HepG2 (cell line): ENCODE data around the gene PET100. TPM values are rescaled to one million over a fixed set of nuclear protein-coding genes. Genes with fewer than 3 reads are reported as not detected.

Source experiments
- CREB1 ChIP-seq, 2 experiments: fragments of 450-650 bp in 1 of 2; IDR thresholded peaks; 2 replicates each; pipeline ENCODE4 v1.6.1; 2016 to 2017; ENCODE audit warnings: control low read depth in 1 of 2, mild to moderate bottlenecking in 1 of 2, missing compliant biosample characterization in 1 of 2, missing genetic modification characterization in 1 of 2
- EEA1 ChIP-seq: sonication (generic); formaldehyde crosslinking; IDR thresholded peaks from 2 replicates; pipeline ENCODE4 v1.5.1; 2020; ENCODE audit warnings: mild to moderate bottlenecking, missing genetic modification reagents, borderline replicate concordance
- NR2F6 ChIP-seq, 2 experiments: IDR thresholded peaks; 2 replicates each; pipeline ENCODE4 v1.6.1; 2016; ENCODE audit warnings: antibody characterized with exemption in 1 of 2, mild to moderate bottlenecking in 1 of 2
- TCF7 ChIP-seq: sonication (generic); IDR thresholded peaks from 2 replicates; pipeline ENCODE4 v1.6.1; 2016; ENCODE audit warnings: antibody characterized with exemption, low read depth
- ZC3H13 ChIP-seq: sonication (generic); formaldehyde crosslinking; IDR thresholded peaks from 2 replicates; pipeline ENCODE4 v1.8.1; 2023; ENCODE audit warnings: mild to moderate bottlenecking, missing genetic modification reagents, moderate library complexity
- ZNF563 ChIP-seq: sonication (generic); formaldehyde crosslinking; IDR thresholded peaks from 2 replicates; pipeline ENCODE4 v1.8.0; 2022; ENCODE audit warnings: mild to moderate bottlenecking, moderate library complexity, missing genetic modification reagents
- ZSCAN9 ChIP-seq: IDR thresholded peaks from 2 replicates; pipeline ENCODE4 v1.6.1; 2016; ENCODE audit warnings: borderline replicate concordance
- polyA plus RNA-seq, 8 experiments: library from polyadenylated mRNA; depleted of rRNA in 3 of 8; stranded (reverse) in 7 of 8; unstranded in 1 of 8; fragments of >200 nt; fragmentation: Illumina TruSeq in 4 of 8; extraction: Trizol in 4 of 8; gene quantifications; 2 replicates each; pipeline versions ENCODE4 v1.2.1 to v1.2.3, GENCODE V29; 2011 to 2016; ENCODE audit warnings: low read depth in 4 of 8, missing spikeins in 1 of 8, mixed read lengths in 1 of 8; ENCODE audit not compliant: insufficient read depth in 1 of 8
- total RNA-seq, 5 experiments: library from RNA; depleted of rRNA; stranded (reverse); fragments of >200 nt; fragmentation: Illumina TruSeq; extraction: Trizol; gene quantifications; 2 replicates each; pipeline ENCODE4 v1.2.3, GENCODE V29; 2016; ENCODE audit warnings: low read depth in 1 of 5
- TF ChIP-seq, protein P1 (sequence below): sonication (generic); formaldehyde crosslinking; IDR thresholded peaks from 2 replicates; pipeline ENCODE4 v1.4.0; 2020; ENCODE audit warnings: missing genetic modification reagents
- TF ChIP-seq, protein P2 (sequence below): sonication (generic); formaldehyde crosslinking; IDR thresholded peaks from 2 replicates; pipeline ENCODE4 v1.8.0; 2022; ENCODE audit warnings: mild to moderate bottlenecking, missing genetic modification reagents
- TF ChIP-seq, protein P3 (sequence below): sonication (generic); formaldehyde crosslinking; conservative IDR thresholded peaks from 2 replicates; pipeline ENCODE4 v1.4.0; 2020; ENCODE audit warnings: missing genetic modification reagents
- TF ChIP-seq, protein P4 (sequence below): sonication (generic); formaldehyde crosslinking; IDR thresholded peaks from 2 replicates; pipeline ENCODE4 v1.5.1; 2020; ENCODE audit warnings: mild to moderate bottlenecking, moderate library complexity, missing genetic modification reagents
- TF ChIP-seq, protein P5 (sequence below): sonication (generic); formaldehyde crosslinking; IDR thresholded peaks from 2 replicates; pipeline ENCODE4 v1.4.0; 2020; ENCODE audit warnings: low read depth, missing genetic modification reagents

The PET100 gene
- total and polyA plus RNA-seq, 2 of the 13 experiments (the other 11 are each of a cell fraction or from before 2014, with no cell fraction given): 22.3 to 66.5 TPM

DNA sequence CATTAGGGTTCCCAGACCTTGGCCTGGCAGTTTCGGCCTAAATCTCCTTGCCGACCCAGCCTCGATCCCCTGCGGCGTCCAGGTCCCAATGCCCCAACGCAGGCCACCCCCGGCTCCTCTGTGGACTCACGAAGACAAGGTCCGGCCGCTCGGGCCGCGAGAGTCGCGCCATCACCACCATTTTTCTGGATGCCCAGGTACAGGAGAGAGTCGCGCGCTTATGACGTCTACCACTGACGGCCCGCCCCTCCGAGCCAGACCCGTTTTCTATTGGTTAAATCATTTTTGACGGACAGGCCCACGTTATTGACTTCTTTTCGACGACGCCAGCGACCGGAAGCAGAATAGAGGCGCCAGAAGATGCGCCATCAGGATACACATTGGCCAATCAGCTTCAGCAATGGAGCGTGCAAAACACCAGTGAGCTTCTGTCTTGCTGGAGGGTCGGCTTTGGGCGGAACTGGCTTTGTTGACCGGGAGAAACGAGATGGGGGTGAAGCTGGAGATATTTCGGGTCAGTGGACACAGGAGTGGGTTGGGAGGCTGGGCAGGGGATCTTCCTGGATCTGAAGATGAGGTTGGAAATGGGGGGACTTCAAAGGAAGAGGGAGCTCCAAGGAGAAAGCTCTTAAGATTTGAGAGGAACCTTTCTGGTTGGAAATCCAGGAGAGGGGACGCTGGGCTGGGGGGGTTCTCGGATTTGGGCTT, at the start of gene PET100, which contains the start of gene XAB2 (continued):
- TF ChIP-seq NR2F6 (IDR thresholded peaks at IDR 0.05): no peak
- TF ChIP-seq NR2F6 (CRISPR knock-in tag; IDR thresholded peaks at IDR 0.05): no peak
- TF ChIP-seq, protein P1, sequence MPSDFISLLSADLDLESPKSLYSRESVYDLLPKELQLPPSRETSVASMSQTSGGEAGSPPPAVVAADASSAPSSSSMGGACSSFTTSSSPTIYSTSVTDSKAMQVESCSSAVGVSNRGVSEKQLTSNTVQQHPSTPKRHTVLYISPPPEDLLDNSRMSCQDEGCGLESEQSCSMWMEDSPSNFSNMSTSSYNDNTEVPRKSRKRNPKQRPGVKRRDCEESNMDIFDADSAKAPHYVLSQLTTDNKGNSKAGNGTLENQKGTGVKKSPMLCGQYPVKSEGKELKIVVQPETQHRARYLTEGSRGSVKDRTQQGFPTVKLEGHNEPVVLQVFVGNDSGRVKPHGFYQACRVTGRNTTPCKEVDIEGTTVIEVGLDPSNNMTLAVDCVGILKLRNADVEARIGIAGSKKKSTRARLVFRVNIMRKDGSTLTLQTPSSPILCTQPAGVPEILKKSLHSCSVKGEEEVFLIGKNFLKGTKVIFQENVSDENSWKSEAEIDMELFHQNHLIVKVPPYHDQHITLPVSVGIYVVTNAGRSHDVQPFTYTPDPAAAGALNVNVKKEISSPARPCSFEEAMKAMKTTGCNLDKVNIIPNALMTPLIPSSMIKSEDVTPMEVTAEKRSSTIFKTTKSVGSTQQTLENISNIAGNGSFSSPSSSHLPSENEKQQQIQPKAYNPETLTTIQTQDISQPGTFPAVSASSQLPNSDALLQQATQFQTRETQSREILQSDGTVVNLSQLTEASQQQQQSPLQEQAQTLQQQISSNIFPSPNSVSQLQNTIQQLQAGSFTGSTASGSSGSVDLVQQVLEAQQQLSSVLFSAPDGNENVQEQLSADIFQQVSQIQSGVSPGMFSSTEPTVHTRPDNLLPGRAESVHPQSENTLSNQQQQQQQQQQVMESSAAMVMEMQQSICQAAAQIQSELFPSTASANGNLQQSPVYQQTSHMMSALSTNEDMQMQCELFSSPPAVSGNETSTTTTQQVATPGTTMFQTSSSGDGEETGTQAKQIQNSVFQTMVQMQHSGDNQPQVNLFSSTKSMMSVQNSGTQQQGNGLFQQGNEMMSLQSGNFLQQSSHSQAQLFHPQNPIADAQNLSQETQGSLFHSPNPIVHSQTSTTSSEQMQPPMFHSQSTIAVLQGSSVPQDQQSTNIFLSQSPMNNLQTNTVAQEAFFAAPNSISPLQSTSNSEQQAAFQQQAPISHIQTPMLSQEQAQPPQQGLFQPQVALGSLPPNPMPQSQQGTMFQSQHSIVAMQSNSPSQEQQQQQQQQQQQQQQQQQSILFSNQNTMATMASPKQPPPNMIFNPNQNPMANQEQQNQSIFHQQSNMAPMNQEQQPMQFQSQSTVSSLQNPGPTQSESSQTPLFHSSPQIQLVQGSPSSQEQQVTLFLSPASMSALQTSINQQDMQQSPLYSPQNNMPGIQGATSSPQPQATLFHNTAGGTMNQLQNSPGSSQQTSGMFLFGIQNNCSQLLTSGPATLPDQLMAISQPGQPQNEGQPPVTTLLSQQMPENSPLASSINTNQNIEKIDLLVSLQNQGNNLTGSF (CRISPR knock-in tag): no peak
- TF ChIP-seq ZNF563: 0 out of 2 replicates have a peak, but pooled peaks have one; percentile 52
- TF ChIP-seq, protein P2, sequence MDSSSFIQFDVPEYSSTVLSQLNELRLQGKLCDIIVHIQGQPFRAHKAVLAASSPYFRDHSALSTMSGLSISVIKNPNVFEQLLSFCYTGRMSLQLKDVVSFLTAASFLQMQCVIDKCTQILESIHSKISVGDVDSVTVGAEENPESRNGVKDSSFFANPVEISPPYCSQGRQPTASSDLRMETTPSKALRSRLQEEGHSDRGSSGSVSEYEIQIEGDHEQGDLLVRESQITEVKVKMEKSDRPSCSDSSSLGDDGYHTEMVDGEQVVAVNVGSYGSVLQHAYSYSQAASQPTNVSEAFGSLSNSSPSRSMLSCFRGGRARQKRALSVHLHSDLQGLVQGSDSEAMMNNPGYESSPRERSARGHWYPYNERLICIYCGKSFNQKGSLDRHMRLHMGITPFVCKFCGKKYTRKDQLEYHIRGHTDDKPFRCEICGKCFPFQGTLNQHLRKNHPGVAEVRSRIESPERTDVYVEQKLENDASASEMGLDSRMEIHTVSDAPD (CRISPR knock-in tag): no peak
- TF ChIP-seq ZC3H13 (CRISPR knock-in tag): no peak
- TF ChIP-seq, protein P3, sequence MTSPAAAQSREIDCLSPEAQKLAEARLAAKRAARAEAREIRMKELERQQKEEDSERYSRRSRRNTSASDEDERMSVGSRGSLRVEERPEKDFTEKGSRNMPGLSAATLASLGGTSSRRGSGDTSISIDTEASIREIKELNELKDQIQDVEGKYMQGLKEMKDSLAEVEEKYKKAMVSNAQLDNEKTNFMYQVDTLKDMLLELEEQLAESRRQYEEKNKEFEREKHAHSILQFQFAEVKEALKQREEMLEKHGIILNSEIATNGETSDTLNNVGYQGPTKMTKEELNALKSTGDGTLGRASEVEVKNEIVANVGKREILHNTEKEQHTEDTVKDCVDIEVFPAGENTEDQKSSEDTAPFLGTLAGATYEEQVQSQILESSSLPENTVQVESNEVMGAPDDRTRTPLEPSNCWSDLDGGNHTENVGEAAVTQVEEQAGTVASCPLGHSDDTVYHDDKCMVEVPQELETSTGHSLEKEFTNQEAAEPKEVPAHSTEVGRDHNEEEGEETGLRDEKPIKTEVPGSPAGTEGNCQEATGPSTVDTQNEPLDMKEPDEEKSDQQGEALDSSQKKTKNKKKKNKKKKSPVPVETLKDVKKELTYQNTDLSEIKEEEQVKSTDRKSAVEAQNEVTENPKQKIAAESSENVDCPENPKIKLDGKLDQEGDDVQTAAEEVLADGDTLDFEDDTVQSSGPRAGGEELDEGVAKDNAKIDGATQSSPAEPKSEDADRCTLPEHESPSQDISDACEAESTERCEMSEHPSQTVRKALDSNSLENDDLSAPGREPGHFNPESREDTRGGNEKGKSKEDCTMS: no peak
- peak; percentile 98 for TF ChIP-seq CREB1 (IDR thresholded peaks at IDR 0.05)
- TF ChIP-seq CREB1 (CRISPR knock-in tag; IDR thresholded peaks at IDR 0.05): peak; percentile 100
- TF ChIP-seq, protein P4, sequence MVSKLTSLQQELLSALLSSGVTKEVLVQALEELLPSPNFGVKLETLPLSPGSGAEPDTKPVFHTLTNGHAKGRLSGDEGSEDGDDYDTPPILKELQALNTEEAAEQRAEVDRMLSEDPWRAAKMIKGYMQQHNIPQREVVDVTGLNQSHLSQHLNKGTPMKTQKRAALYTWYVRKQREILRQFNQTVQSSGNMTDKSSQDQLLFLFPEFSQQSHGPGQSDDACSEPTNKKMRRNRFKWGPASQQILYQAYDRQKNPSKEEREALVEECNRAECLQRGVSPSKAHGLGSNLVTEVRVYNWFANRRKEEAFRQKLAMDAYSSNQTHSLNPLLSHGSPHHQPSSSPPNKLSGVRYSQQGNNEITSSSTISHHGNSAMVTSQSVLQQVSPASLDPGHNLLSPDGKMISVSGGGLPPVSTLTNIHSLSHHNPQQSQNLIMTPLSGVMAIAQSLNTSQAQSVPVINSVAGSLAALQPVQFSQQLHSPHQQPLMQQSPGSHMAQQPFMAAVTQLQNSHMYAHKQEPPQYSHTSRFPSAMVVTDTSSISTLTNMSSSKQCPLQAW (CRISPR knock-in tag): peak; percentile 74
- no peak for TF ChIP-seq ZSCAN9
- TF ChIP-seq TCF7: no peak
- TF ChIP-seq EEA1: no peak
- TF ChIP-seq, protein P5, sequence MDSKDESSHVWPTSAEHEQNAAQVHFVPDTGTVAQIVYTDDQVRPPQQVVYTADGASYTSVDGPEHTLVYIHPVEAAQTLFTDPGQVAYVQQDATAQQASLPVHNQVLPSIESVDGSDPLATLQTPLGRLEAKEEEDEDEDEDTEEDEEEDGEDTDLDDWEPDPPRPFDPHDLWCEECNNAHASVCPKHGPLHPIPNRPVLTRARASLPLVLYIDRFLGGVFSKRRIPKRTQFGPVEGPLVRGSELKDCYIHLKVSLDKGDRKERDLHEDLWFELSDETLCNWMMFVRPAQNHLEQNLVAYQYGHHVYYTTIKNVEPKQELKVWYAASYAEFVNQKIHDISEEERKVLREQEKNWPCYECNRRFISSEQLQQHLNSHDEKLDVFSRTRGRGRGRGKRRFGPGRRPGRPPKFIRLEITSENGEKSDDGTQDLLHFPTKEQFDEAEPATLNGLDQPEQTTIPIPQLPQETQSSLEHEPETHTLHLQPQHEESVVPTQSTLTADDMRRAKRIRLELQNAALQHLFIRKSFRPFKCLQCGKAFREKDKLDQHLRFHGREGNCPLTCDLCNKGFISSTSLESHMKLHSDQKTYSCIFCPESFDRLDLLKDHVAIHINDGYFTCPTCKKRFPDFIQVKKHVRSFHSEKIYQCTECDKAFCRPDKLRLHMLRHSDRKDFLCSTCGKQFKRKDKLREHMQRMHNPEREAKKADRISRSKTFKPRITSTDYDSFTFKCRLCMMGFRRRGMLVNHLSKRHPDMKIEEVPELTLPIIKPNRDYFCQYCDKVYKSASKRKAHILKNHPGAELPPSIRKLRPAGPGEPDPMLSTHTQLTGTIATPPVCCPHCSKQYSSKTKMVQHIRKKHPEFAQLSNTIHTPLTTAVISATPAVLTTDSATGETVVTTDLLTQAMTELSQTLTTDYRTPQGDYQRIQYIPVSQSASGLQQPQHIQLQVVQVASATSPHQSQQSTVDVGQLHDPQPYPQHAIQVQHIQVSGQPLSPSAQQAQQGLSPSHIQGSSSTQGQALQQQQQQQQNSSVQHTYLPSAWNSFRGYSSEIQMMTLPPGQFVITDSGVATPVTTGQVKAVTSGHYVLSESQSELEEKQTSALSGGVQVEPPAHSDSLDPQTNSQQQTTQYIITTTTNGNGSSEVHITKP (CRISPR knock-in tag): no peak
